ENCODE data around the gene ANKRD12.

ANKRD12 gene

DNA sequence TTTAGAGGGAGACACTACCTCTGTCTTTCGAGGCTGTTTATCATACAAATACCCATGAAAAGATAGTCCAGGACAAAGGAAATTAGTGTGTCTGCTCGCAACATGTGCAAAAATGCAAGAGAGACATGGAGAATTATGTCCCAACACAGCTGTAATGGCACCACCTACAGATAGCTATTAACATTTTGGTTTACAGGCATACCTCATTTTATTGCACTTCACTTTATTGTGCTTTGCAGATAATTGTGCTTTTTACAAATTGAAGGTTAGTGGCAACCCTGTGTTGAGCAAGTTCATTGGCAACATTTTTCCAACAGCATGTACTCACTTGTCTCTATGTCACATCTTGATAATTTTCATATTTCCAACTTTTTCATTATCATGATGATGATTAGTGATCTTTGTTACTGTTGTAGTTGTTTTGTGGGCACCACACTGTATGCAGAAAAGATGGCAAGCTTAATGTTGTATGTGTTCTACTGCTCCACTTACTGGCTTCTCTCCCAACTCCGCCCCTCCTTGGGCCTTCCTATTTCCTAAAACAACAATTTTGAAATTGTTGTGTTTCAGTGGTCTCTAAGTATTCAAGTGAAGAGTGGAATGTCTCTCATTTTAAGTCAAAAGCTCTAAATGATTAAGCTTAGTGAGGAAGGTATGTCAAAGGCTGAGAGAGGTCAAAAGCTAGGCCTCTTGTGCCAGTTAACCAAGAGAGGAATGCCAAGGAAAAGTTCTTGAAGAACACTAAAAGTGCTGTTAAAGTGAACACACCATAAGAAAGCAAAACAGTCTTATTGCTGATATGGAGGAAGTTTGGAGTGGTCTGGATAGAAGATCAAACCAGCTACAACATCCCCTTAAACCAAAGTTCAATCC is 52.0 kb downstream of the ANKRD12 start:
- DNase-seq: no peak

DNA sequence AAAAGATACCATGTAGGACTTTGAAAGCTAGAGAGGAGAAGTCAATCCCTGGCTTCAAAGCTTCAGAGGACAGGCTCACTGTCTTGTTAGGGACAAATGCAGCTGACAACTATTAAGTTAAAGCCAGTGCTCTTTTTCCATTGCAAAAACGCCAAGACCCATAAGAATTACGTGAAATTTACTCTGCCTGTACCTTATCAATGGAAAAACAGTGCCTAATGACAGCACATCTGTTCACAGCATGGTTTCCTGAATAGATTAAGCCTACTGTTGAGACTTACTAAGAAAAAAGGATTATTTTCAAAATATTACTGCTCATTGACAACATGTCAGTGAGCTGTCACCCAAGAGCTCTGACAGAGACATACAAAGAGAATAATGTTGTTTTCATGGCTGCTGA is 52.9 kb downstream of the ANKRD12 start:
- no peak for DNase-seq

DNA sequence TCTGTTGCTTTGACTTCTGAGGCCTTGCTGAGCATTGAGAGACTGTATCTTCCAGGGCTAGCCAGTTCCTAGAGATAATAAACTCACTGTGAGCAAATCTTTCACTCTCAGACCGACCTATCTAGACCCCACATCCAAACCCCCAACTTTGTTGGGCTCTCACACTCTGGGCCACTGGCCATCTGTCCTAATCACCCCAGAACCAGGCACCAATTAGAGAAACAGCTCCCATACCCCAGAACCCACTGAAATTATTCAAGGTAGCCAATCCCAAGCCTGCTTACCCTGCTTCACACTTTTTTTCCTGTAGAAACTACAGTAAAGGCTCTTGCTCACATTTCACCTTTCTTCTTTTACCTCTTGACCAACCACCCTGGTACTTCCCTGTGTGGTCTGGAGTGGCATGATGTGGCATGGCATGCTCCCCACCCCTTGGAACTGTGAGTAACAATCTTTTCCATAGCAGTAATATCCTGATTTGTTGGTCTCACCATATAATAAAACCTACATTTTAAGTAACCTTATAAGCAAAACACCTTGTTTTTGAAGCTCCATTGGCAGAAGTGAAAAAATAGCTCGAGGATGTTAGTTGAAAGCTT is 55.2 kb downstream of the ANKRD12 start:
- DNase-seq: no peak

GRCh38 chr18:9193031-9193430 is 56.5 kb downstream of the ANKRD12 start:
- no peak for DNase-seq

- no peak for DNase-seq
These were observed 60.0 kb downstream of the ANKRD12 start for GRCh38 chr18:9196568-9196967.

GRCh38 chr18:9199681-9200080 is 63.1 kb downstream of the ANKRD12 start:
- DNase-seq: no peak

- no peak for DNase-seq
These were observed 64.6 kb downstream of the ANKRD12 start for GRCh38 chr18:9201224-9201623.

GRCh38 chr18:9204659-9205058 is 68.1 kb downstream of the ANKRD12 start:
- DNase-seq: no peak

GRCh38 chr18:9206421-9206820 is 69.8 kb downstream of the ANKRD12 start:
- DNase-seq: peak; percentile 11

DNA sequence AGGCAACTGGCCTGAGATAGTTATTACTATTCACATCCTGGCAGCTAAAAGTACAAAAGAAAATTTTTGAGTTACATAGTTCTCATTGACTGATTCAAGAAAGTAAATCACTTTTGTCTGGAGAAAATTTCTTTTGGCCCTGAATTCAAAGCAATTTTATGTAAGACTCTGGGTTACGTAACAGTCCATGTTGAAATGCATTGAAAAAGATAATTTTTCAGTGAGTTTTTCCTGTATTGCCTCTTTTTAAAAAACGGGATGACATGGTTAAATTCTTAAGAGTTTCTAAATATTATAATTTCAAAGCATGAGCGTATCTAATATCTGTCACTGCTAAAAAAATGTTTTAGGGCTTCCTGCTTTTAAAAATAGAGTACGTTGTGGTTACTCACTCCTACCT is 72.7 kb downstream of the ANKRD12 start:
- DNase-seq: no peak

- DNase-seq: no peak
These were observed 74.4 kb downstream of the ANKRD12 start for GRCh38 chr18:9210966-9211365.

DNA sequence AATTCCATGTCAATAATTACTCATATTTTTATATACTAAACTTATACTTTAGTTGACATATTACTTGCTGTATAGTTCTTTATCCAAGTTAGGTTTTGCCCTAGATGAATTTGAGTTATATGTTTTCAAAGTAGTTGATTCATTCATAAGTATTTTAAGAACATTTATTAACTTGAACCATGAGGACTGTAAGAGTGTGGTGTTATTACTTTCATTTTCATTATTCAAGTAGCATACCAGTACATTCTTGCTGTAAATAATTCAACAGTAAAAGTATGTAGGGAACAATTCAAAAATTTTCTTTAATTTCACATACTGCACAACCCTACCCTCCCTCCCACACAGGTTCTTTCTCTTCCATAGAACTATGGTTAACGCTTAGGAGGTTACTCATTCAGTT is 75.4 kb downstream of the ANKRD12 start:
- DNase-seq: no peak

DNA sequence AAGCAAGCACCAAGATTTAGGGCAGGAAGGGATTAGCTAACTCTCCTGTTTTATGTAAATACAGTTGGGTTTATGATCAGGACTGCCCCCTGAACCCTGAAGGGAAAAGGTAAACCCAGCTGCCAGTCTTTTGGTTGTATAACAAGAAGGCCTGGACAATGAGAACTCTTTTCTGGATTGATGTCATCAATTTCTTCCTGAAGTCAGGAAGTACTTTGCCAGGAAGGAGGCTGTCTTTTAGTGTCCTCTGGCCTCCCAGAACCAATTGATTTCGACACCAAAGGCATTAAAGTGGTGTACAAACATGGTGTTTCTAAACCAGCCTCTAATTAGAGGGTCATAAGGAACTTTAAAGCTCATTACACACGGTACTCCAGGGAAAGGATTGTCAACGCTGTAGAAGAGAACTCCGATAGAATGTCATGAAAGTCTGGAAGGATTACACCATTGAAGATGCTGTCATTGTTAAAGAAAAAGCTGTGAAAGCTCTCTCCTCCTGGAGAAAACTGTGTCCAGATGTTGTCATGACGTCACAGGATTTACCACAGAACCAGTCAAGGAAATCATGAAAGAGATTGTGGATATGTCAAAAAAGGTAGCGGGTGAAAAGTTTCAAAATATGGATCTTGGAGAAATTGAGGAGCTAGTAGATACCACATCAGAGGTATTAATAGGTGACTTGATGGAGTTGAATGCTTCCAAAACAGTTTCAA is 78.8 kb downstream of the ANKRD12 start:
- no peak for DNase-seq

DNA sequence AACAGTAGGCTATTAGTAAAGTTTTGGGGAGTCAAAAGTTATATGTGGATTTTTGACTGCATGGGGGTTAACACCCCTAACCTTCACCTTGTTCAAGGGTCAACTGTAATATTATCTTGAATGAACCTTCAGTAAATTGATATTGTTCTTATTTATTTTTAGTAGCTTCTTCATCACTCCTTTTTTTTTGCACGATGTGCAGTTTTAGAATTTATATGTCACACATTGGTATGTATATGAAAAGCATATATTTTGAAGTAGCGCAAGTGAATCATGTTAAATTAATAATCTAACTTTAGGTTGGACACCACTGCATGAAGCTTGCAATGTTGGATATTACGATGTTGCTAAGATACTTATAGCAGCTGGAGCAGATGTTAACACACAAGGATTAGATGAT is 79.9 kb downstream of the ANKRD12 start:
- DNase-seq: no peak

GRCh38 chr18:9217743-9218451 is 81.3 kb downstream of the ANKRD12 start:
- no peak for DNase-seq

- DNase-seq: no peak
These were observed 84.5 kb downstream of the ANKRD12 start for GRCh38 chr18:9221040-9221439.

DNA sequence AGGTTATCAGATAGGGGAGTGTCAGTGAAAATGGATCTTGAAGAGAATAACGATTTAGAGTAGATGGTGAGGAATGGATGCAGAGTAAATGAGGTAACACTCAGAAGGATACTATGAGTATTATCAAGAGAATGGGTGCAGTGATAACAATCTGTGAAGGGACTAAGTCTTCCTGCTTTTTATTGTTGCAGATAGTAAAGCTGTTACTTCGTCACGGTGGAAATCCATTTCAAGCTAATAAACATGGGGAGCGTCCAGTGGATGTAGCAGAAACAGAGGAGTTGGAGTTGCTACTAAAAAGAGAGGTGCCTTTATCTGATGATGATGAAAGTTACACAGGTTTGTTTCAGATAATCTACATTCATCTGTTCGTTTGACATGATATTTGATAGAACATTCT is 85.1 kb downstream of the ANKRD12 start:
- DNase-seq: no peak

DNA sequence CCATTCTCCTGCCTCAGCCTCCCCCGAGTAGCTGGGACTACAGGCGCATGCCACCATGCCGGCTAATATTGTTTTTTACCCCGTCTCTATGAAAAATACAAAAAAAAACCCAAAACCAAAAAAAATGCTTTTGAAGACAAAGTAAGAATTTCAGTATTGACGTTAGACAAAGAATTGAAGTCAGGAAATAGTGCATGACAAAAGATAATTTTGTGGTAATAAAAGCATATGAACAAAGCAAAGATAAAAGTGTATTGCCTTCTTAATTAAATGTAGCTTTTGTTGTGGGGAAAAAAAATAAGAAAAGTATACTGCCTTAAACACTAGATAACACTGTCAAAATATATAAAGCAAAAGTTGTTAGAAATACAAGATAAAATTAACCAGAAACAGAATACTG is 86.8 kb downstream of the ANKRD12 start:
- DNase-seq: no peak

DNA sequence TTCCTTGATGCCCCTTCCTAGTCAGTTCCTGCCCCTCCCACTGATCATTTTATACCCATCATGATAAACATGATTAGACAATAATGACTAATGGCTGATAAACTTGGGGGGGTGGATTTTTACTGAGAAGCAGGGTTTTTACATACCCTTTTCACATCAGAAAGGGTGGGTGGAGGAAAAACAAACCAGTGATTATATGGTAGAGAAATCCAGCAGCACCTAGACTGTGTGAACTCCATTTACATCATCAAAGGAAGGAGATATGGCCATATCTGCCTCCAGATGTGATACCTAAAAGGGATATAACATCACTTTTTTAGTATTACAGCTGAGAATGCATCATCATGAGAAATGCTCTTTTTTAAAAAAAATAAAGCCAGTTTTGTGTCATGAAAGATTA is 89.9 kb downstream of the ANKRD12 start:
- no peak for DNase-seq

DNA sequence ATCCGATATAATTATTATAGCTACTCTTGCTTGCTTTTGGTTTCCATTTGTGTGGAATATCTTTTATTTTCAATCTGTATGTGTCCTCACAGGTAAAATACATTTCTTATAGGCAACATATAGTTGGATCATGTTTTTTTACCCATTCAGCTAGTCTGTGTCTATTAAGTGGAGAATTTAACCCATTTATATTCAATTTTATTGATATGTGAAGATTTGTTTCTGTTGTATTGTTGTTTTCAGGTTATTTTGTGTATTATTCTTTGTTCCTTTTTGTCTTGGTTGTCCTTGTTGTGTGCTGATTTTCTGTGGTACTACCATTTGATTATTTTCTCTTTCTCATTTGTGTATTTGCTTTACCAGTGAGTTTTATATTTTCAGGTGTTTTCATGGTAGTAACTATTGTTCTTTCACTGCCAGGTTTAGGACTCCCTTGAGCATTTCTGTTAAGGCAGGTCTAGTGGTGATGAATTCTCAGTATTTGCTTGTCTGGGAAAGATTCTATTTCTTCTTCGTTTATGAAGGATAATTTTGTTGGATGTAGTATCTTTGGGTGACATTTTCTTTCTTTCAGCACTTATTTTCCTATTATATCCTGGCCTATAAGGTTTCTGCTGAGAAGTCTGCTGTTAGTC is 95.4 kb downstream of the ANKRD12 start:
- DNase-seq: peak; percentile 8

DNA sequence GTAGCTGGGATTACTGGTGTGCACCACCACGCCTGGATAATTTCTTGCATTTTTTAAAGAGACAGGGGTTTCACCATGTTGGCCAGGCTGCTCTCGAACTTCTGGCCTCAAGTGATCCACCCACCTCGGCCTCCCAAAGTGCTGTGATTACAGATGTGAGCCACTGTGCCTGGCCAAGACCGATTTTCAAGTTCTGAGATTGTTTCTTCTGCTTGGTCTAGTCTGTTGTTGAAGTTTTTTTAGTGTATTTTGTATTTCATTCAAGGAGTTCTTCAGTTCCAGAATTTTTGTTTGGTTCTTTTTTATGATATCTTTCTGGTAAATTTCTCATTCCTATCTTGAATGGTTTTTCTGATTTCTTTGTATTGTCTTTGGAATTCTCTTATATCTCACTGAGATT is 96.4 kb downstream of the ANKRD12 start:
- no peak for DNase-seq

GRCh38 chr18:9233771-9234440 is 97.3 kb downstream of the ANKRD12 start:
- no peak for DNase-seq

Data from eye (tissue), 1 donor.